Dermis blood vessel endothelial cell (primary cell): ENCODE measurements around the gene CDH13. TPM values are rescaled to one million over a fixed set of nuclear protein-coding genes. Genes with fewer than 3 reads are reported as not detected.

ENCODE experiments used
- DNase-seq: peaks from one replicate; pipeline ENCODE4 v3.0.0; 2010
- total RNA-seq: library from RNA; depleted of rRNA; stranded (reverse); fragments of >200 nt; gene quantifications from 2 replicates; pipeline ENCODE4 v1.2.3, GENCODE V29; 2014

CDH13 gene
- total RNA-seq, 1 donor from 2014 or later = 135 TPM

GRCh38 chr16:82792693-82793092 is 165.9 kb downstream of the CDH13 start:
- no peak for DNase-seq

GRCh38 chr16:82793528-82794245 is 166.9 kb downstream of the CDH13 start:
- DNase-seq = no peak

- DNase-seq = no peak
Measured at GRCh38 chr16:82796047-82796446, 169.3 kb downstream of the CDH13 start.

GRCh38 chr16:82801361-82801760 is 174.6 kb downstream of the CDH13 start:
- DNase-seq = peak; percentile 45

- DNase-seq = no peak
Measured at GRCh38 chr16:82805866-82806265, 179.1 kb downstream of the CDH13 start.

GRCh38 chr16:82807311-82807710 is 180.5 kb downstream of the CDH13 start:
- no peak for DNase-seq

- DNase-seq = no peak
Measured at GRCh38 chr16:82808036-82808435, 181.3 kb downstream of the CDH13 start.

- DNase-seq = no peak
Measured at GRCh38 chr16:82810077-82810476, 183.3 kb downstream of the CDH13 start.

GRCh38 chr16:82814059-82814458 is 187.3 kb downstream of the CDH13 start:
- DNase-seq = peak; percentile 55

- DNase-seq = no peak
Measured at GRCh38 chr16:82819286-82819685, 192.5 kb downstream of the CDH13 start.

GRCh38 chr16:82820855-82821254 is 194.1 kb downstream of the CDH13 start:
- DNase-seq = no peak

GRCh38 chr16:82824408-82824807 is 197.6 kb downstream of the CDH13 start:
- DNase-seq = peak; percentile 7

- DNase-seq = no peak
Measured at GRCh38 chr16:82829301-82829700, 202.5 kb downstream of the CDH13 start.

- DNase-seq = no peak
Measured at GRCh38 chr16:82830944-82831343, 204.2 kb downstream of the CDH13 start.

- DNase-seq = no peak
Measured at GRCh38 chr16:82832821-82833220, 206.1 kb downstream of the CDH13 start.

GRCh38 chr16:82833378-82833993 is 206.7 kb downstream of the CDH13 start:
- DNase-seq = no peak

- no peak for DNase-seq
Measured at GRCh38 chr16:82834151-82834815, 207.5 kb downstream of the CDH13 start.

- no peak for DNase-seq
Measured at GRCh38 chr16:82835487-82836155, 208.9 kb downstream of the CDH13 start.

- no peak for DNase-seq
Measured at GRCh38 chr16:82841108-82841507, 214.3 kb downstream of the CDH13 start.

- no peak for DNase-seq
Measured at GRCh38 chr16:82843606-82844271, 217.0 kb downstream of the CDH13 start.

GRCh38 chr16:82845116-82845515 is 218.3 kb downstream of the CDH13 start:
- DNase-seq = no peak

- no peak for DNase-seq
Measured at GRCh38 chr16:82846806-82847205, 220.0 kb downstream of the CDH13 start.

GRCh38 chr16:82848013-82848412 is 221.2 kb downstream of the CDH13 start:
- no peak for DNase-seq
